COLO829 (cell line): ENCODE results near the gene LRRC34.

Experiments used
- DNase-seq: peaks from one replicate; pipeline ENCODE4 v3.0.0; 2012; ENCODE audit warnings: low spot score

The LRRC34 gene

DNA sequence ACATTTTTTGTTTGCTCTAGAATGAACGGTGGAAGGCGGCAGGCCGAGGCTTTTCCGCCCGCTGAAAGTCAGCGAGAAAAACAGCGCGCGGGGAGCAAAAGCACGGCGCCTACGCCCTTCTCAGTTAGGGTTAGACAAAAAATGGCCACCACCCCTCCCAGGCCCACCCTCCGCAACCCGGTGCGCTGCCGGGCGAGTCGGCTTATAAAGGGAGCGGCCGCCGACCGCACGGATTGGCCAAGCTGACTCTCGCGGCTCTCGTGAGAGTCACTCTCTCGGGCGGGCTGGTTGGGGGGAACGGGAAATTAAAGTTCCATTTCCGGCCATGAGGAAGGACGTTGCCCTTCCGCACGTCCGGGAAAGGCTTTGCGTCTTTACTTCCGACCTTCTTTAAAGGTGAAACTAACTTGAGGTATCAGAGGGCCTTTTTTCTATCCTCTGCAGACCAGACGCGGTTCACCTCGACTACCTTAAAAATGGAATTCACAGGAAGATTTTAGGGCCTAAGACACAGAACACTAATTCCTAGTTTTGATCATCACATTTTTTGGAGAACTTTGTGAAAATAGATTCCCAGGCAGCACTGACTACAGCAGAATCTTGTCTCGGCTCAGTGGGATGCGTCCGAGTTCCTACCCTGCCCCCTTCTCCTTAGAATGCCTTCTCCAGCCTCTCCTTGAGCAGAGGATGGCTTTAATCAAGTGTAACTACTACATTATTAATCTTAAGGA, 47.7 kb downstream of the LRRC34 start, which contains the start of gene TERC:
TSS of gene TERC (minus strand) at position 179 of the 731 bp plus-strand sequence.
- peak; percentile 60 for DNase-seq

DNA sequence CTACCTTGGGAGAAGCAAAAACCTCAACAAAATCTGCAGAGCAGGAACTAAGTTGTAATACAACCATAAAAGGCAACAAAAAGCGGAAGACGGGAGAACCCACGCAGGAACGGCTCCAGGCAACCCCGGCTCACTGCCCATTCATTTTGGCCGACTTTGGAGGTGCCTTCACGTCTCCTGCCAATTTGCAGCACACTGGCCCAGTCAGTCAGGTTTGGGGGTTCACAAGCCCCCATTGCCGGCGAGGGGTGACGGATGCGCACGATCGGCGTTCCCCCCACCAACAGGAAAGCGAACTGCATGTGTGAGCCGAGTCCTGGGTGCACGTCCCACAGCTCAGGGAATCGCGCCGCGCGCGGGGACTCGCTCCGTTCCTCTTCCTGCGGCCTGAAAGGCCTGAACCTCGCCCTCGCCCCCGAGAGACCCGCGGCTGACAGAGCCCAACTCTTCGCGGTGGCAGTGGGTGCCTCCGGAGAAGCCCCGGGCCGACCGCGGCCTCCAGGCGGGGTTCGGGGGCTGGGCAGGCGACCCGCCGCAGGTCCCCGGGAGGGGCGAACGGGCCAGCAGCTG, 48.3 kb downstream of the LRRC34 start:
- DNase-seq = no peak

- DNase-seq = peak; percentile 43
Observed at GRCh38 chr3:169760479-169760878, 52.2 kb downstream of the LRRC34 start.

GRCh38 chr3:169759256-169759655, 53.4 kb downstream of the LRRC34 start:
- no peak for DNase-seq

DNA sequence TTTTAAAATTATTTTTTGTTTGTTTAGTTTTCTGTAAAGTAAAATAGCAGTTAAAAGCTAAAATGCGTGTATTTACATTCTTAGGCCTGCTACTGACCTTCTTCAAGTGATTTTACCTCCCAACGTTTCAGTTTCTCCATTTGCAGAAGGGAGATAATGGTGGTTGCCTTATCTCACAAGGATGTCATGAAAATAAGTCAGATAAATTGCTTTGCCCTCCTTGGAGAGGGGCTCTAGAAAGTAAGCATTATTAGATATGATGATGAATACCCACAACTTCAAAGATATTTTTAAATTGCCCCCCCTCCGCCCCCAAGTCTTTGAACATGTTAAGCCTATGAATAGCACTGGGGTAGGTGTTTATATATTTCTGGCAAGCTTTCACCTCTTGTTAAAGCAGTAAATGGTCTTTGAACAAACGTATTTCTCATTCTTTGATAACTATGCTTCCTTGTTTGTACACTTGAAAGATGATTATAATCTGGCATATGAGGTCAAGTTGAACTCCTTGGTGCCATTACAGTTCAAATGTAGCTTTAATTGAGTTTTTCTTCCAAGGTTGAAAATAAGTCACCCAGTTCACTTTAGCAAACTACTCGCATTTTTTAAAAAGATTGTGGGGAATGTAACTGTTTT, 54.2 kb downstream of the LRRC34 start:
- DNase-seq = no peak

- DNase-seq = no peak
Observed at GRCh38 chr3:169755488-169755887, 57.2 kb downstream of the LRRC34 start.

DNA sequence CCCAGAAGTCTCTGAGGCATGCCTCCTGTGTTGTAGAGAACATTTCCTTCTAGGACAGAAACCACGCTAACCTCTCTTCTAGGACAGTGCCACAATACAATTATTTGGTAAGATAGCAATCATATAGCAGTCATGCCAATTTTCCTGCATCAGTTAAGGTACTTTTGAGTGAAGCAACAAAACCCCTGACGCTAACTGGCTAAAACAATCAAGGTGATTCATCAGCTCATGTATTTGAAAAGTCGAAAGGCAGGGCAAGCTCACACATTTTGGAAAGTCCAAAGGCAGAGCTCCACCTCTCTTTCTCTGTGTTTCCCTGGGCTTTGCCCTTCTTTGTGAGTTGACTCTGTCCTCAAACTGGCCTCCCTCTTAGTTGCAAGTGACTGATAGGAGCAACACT, 58.0 kb downstream of the LRRC34 start:
- no peak for DNase-seq

GRCh38 chr3:169751875-169752274, 60.8 kb downstream of the LRRC34 start:
- DNase-seq = no peak

- DNase-seq = no peak
Observed at GRCh38 chr3:169750665-169751064, 62.0 kb downstream of the LRRC34 start.

DNA sequence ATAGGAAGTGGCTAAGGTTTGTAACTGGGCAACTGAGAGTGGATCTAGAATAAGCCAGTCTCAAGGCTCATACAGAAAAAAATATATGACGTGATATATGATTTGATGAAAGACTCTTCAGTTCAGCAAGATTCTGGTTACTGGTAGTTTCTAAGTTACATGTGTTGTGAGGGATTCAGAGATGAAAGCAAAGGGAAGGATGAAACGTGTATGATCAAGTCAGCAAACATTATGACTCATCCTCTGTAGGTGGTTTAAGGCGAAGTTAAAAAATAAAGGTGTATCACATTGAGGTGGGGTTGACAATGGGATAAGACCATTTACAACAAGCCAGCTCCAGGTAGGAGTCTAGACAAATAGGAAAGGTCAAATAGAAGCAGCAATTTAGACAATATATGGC, 64.0 kb downstream of the LRRC34 start:
- no peak for DNase-seq

- DNase-seq = no peak
Observed at GRCh38 chr3:169746924-169747323, 65.8 kb downstream of the LRRC34 start.

GRCh38 chr3:169744366-169745054, 68.2 kb downstream of the LRRC34 start:
- no peak for DNase-seq
